ENCODE measurements around the gene SNAPC2.
"Not testable (repeated sequence)": the region's sequence is repeated elsewhere in the genome, so short reads cannot be mapped to it uniquely, and the experiment has no call there.

Gene SNAPC2

GRCh38 chr19:7917267-7918061 is 2.7 kb upstream of the SNAPC2 start:
- Histone ChIP-seq H3K4me3 (ENCODE audit: insufficient read depth in 1 of 2, low read depth in 1 of 2, low read length in 2 of 2) (peak overlapping the region; percentile 42 to 63), H3K4me2 (ENCODE audit: low read length, poor library complexity, severe bottlenecking) (peak overlapping the region; percentile 54), H2AFZ (ENCODE audit: low read depth, low read length) (peak overlapping the region; percentile 8), H2BK5ac (ENCODE audit: low read depth, low read length, poor library complexity, severe bottlenecking) (no peak overlapping the region), H3K4ac (ENCODE audit: low read depth in 1 of 2, low read length in 2 of 2) (peak overlapping the region; percentile 54 to 58), H3K79me1 (replicated peaks; ENCODE audit: low read length, poor library complexity, severe bottlenecking) (peaks cover 2% of the 10 kb centered on the region), H3K36me3 (ENCODE audit: control insufficient read depth in 1 of 2, insufficient read depth in 2 of 2, low read depth in 1 of 2, low read length in 2 of 2) (peaks cover 16 to 35% of the 10 kb centered on the region in 2 experiments), H3K9me3 (ENCODE audit: control insufficient read depth, low read length) (no peaks in the 10 kb centered on the region), H3K9ac (ENCODE audit: low read length) (peak overlapping the region; percentile 29), H3K23ac (ENCODE audit: low read length in 2 of 2) (no peak overlapping the region), H2BK15ac (ENCODE audit: low read depth, poor library complexity, severe bottlenecking) (peak overlapping the region; percentile 83), H2BK120ac (ENCODE audit: low read depth, low read length) (peak overlapping the region; percentile 12), H3K4me1 (ENCODE audit: control insufficient read depth, insufficient read depth, low read depth, low read length) (peaks cover 41% of the 10 kb centered on the region), H4K91ac (ENCODE audit: low read length) (peak overlapping the region; percentile 80), H3K14ac (ENCODE audit: low read length in 2 of 2) (no peak overlapping the region), H4K8ac (ENCODE audit: low read length) (peak overlapping the region; percentile 94), H2BK12ac (ENCODE audit: low read length in 2 of 2) (peak overlapping the region; percentile 68 to 84), H3K27ac (ENCODE audit: low read length, poor library complexity, severe bottlenecking) (no peak overlapping the region), H3K27me3 (ENCODE audit: control insufficient read depth in 1 of 2, insufficient read depth in 1 of 2, low read length in 2 of 2) (peaks cover 21 to 31% of the 10 kb centered on the region in 2 experiments), H2AK5ac (ENCODE audit: low read length, severe bottlenecking) (no peak overlapping the region), H3K18ac (ENCODE audit: low read depth in 1 of 2, low read length in 2 of 2) (peak overlapping the region; percentile 64 to 88)
- peak; percentile 71 for DNase-seq
- WGBS = 3% methylated on average over 43 of the region's 71 CpGs

GRCh38 chr19:7918062-7918614 is 2.0 kb upstream of the SNAPC2 start:
- peaks cover 41% of the 10 kb centered on the region for H3K4me1 ChIP-seq (ENCODE audit: control insufficient read depth, insufficient read depth, low read depth, low read length)
- H3K4me3 ChIP-seq (ENCODE audit: insufficient read depth in 1 of 2, low read depth in 1 of 2, low read length in 2 of 2) = peak overlapping the region; percentile 42 to 63
- H2BK15ac ChIP-seq (ENCODE audit: low read depth, poor library complexity, severe bottlenecking) = peak overlapping the region; percentile 35
- H3K36me3 ChIP-seq (ENCODE audit: control insufficient read depth in 1 of 2, insufficient read depth in 2 of 2, low read depth in 1 of 2, low read length in 2 of 2) = peaks cover 18 to 35% of the 10 kb centered on the region in 2 experiments
- not testable (repeated sequence) for H3K9me3 ChIP-seq (ENCODE audit: control insufficient read depth, low read length); DNase-seq; H3K9ac ChIP-seq (ENCODE audit: low read length); H3K79me1 ChIP-seq (replicated peaks; ENCODE audit: low read length, poor library complexity, severe bottlenecking); H3K27ac ChIP-seq (ENCODE audit: low read length, poor library complexity, severe bottlenecking); H2AK5ac ChIP-seq (ENCODE audit: low read length, severe bottlenecking); H3K23ac ChIP-seq (ENCODE audit: low read length in 2 of 2); H2BK5ac ChIP-seq (ENCODE audit: low read depth, low read length, poor library complexity, severe bottlenecking); H3K14ac ChIP-seq (ENCODE audit: low read length in 2 of 2); H2AFZ ChIP-seq (ENCODE audit: low read depth, low read length)
- WGBS = 57% methylated on average over 18 of the region's 29 CpGs
- peak overlapping the region; percentile 68 to 84 for H2BK12ac ChIP-seq (ENCODE audit: low read length in 2 of 2)
- H4K91ac ChIP-seq (ENCODE audit: low read length) = peak overlapping the region; percentile 78
- peaks cover 21 to 31% of the 10 kb centered on the region in 2 experiments for H3K27me3 ChIP-seq (ENCODE audit: control insufficient read depth in 1 of 2, insufficient read depth in 1 of 2, low read length in 2 of 2)
- peak overlapping the region in 1 of 2 experiments; percentile 54 for H3K4ac ChIP-seq (ENCODE audit: low read depth in 1 of 2, low read length in 2 of 2)
- peak overlapping the region; percentile 94 for H4K8ac ChIP-seq (ENCODE audit: low read length)
- peak overlapping the region; percentile 12 for H2BK120ac ChIP-seq (ENCODE audit: low read depth, low read length)
- peak overlapping the region; percentile 54 for H3K4me2 ChIP-seq (ENCODE audit: low read length, poor library complexity, severe bottlenecking)
- peak overlapping the region in 1 of 2 experiments; percentile 88 for H3K18ac ChIP-seq (ENCODE audit: low read depth in 1 of 2, low read length in 2 of 2)

- no peak overlapping the region for H2BK5ac ChIP-seq (ENCODE audit: low read depth, low read length, poor library complexity, severe bottlenecking)
- no peak overlapping the region for H3K14ac ChIP-seq (ENCODE audit: low read length in 2 of 2)
- H3K9ac ChIP-seq (ENCODE audit: low read length) = no peak overlapping the region
- peaks cover 18 to 35% of the 10 kb centered on the region in 2 experiments for H3K36me3 ChIP-seq (ENCODE audit: control insufficient read depth in 1 of 2, insufficient read depth in 2 of 2, low read depth in 1 of 2, low read length in 2 of 2)
- H3K4me1 ChIP-seq (ENCODE audit: control insufficient read depth, insufficient read depth, low read depth, low read length) = peaks cover 43% of the 10 kb centered on the region
- H4K8ac ChIP-seq (ENCODE audit: low read length) = no peak overlapping the region
- no peak overlapping the region for H4K91ac ChIP-seq (ENCODE audit: low read length)
- H2BK12ac ChIP-seq (ENCODE audit: low read length in 2 of 2) = no peak overlapping the region
- H3K79me1 ChIP-seq (replicated peaks; ENCODE audit: low read length, poor library complexity, severe bottlenecking) = peaks cover 9% of the 10 kb centered on the region
- no peak overlapping the region for H3K4me3 ChIP-seq (ENCODE audit: insufficient read depth in 1 of 2, low read depth in 1 of 2, low read length in 2 of 2)
- H2AK5ac ChIP-seq (ENCODE audit: low read length, severe bottlenecking) = no peak overlapping the region
- H3K23ac ChIP-seq (ENCODE audit: low read length in 2 of 2) = no peak overlapping the region
- no peak overlapping the region for H3K4me2 ChIP-seq (ENCODE audit: low read length, poor library complexity, severe bottlenecking)
- no peak overlapping the region for H2BK15ac ChIP-seq (ENCODE audit: low read depth, poor library complexity, severe bottlenecking)
- no peak overlapping the region for H3K18ac ChIP-seq (ENCODE audit: low read depth in 1 of 2, low read length in 2 of 2)
- H3K9me3 ChIP-seq (ENCODE audit: control insufficient read depth, low read length) = no peaks in the 10 kb centered on the region
- no peak overlapping the region for H3K27ac ChIP-seq (ENCODE audit: low read length, poor library complexity, severe bottlenecking)
- H3K4ac ChIP-seq (ENCODE audit: low read depth in 1 of 2, low read length in 2 of 2) = no peak overlapping the region
- no peak for DNase-seq
- no peak overlapping the region for H2BK120ac ChIP-seq (ENCODE audit: low read depth, low read length)
- H2AFZ ChIP-seq (ENCODE audit: low read depth, low read length) = no peak overlapping the region
- 92% methylated on average over 42 of the region's 42 CpGs for WGBS
- H3K27me3 ChIP-seq (ENCODE audit: control insufficient read depth in 1 of 2, insufficient read depth in 1 of 2, low read length in 2 of 2) = peaks cover 21 to 31% of the 10 kb centered on the region in 2 experiments
These were observed 1.3 kb upstream of the SNAPC2 start for GRCh38 chr19:7918615-7919421.
